IMR-90 (cell line): ENCODE results near the gene USP7.

Experiments used
- POLR2A ChIP-seq: IDR thresholded peaks from 2 replicates; pipeline ENCODE4 v1.6.1; 2012; ENCODE audit warnings: mild to moderate bottlenecking, low read depth, low read length
- TF ChIP-seq, protein P1 (sequence below): conservative IDR thresholded peaks from 2 replicates; pipeline ENCODE4 v1.5.1; 2012; ENCODE audit warnings: mild to moderate bottlenecking, low read depth, low read length, improper control_type of control experiment

DNA sequence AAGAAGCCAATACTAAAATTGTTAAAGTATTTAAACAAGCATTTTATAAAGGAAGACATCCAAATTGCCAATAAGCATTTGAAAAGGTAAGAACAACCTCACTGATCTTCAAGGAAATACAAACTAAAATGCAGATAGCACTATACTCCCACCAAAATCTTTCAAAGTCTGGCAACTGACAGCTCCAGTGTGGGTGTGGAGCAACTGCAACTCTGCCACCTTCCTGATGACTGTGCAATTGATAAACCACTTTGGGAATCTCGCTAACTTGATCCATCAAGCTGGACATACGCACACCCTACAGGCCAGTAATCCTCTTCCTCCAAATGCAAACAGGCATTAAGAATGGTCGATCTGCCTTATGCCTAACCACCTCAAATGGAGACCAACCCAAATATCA is 49.6 kb downstream of the USP7 start:
- TF ChIP-seq, protein P1, sequence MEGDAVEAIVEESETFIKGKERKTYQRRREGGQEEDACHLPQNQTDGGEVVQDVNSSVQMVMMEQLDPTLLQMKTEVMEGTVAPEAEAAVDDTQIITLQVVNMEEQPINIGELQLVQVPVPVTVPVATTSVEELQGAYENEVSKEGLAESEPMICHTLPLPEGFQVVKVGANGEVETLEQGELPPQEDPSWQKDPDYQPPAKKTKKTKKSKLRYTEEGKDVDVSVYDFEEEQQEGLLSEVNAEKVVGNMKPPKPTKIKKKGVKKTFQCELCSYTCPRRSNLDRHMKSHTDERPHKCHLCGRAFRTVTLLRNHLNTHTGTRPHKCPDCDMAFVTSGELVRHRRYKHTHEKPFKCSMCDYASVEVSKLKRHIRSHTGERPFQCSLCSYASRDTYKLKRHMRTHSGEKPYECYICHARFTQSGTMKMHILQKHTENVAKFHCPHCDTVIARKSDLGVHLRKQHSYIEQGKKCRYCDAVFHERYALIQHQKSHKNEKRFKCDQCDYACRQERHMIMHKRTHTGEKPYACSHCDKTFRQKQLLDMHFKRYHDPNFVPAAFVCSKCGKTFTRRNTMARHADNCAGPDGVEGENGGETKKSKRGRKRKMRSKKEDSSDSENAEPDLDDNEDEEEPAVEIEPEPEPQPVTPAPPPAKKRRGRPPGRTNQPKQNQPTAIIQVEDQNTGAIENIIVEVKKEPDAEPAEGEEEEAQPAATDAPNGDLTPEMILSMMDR = no peak
- no peak for TF ChIP-seq POLR2A
